ENCODE measurements around the gene FANCD2.

The FANCD2 gene

GRCh38 chr3:10019326-10019725, 6.9 kb upstream of the FANCD2 start (continued):
- TF ChIP-seq ZNF626 (tag by site-specific recombination; IDR thresholded peaks at IDR 0.05) = no peak

GRCh38 chr3:10021856-10022775, 4.1 kb upstream of the FANCD2 start:
- Histone ChIP-seq H3K4me1 (ENCODE audit: control insufficient read depth, insufficient read depth, low read length) (peaks cover 1% of the 10 kb centered on the region; the same call in 1 of the 2 replicates), H3K36me3 (ENCODE audit: control insufficient read depth in 2 of 2, insufficient read depth in 1 of 2, low read length in 2 of 2) (peaks cover 17 to 62% of the 10 kb centered on the region in 2 experiments; a peak in 2 of 3 replicates), H3K9me3 (ENCODE audit: control insufficient read depth, insufficient read depth, low read depth, low read length) (no peaks in the 10 kb centered on the region), H3K27ac (ENCODE audit: extremely low read depth, low read depth, low read length) (no peak overlapping the region), H3K4me3 (ENCODE audit: low read depth, low read length) (no peak overlapping the region)
- TF ChIP-seq ZSCAN4 (tag by site-specific recombination; IDR thresholded peaks at IDR 0.05) (peak; percentile 97), GLIS1 (tag by site-specific recombination; IDR thresholded peaks at IDR 0.05) (no peak), KLF9 (tag by site-specific recombination; IDR thresholded peaks at IDR 0.05; ENCODE audit: low read depth) (0 out of 2 replicates have a peak, but pooled peaks have one; percentile 18), ZNF626 (tag by site-specific recombination; IDR thresholded peaks at IDR 0.05) (no peak), ZNF133 (tag by site-specific recombination; IDR thresholded peaks at IDR 0.05) (no peak), ZNF433 (tag by site-specific recombination; IDR thresholded peaks at IDR 0.05; ENCODE audit: low read depth) (no peak), ZNF311 (tag by site-specific recombination; IDR thresholded peaks at IDR 0.05; ENCODE audit: borderline replicate concordance) (0 out of 2 replicates have a peak, but pooled peaks have one; percentile 50), ZNF214 (tag by site-specific recombination; IDR thresholded peaks at IDR 0.05; ENCODE audit: borderline replicate concordance) (no peak)
- ChIA-PET CTCF (interaction anchor here (0.6 kb wide), 1 partner anchor 67 kb away, joined by 3 read pairs; no protein-coding TSS in a partner anchor), POLR2A (no interaction called here)

- Histone ChIP-seq H3K4me1 (ENCODE audit: control insufficient read depth, insufficient read depth, low read length) (peaks cover 2% of the 10 kb centered on the region; the same call in 1 of the 2 replicates), H3K9me3 (ENCODE audit: control insufficient read depth, insufficient read depth, low read depth, low read length) (no peaks in the 10 kb centered on the region), H3K36me3 (ENCODE audit: control insufficient read depth in 2 of 2, insufficient read depth in 1 of 2, low read length in 2 of 2) (peaks cover 18 to 61% of the 10 kb centered on the region in 2 experiments; a peak in 2 of 3 replicates), H3K27ac (ENCODE audit: extremely low read depth, low read depth, low read length) (no peak overlapping the region), H3K4me3 (ENCODE audit: low read depth, low read length) (no peak overlapping the region)
- CTCF ChIA-PET = no interaction called here
- POLR2A ChIA-PET = no interaction called here
- TF ChIP-seq ZNF518A (tag by site-specific recombination; conservative IDR thresholded peaks at IDR 0.05; ENCODE audit: low read depth) (no peak), BCL11B (tag by site-specific recombination; IDR thresholded peaks at IDR 0.05; ENCODE audit: low read depth) (no peak), ZSCAN30 (tag by site-specific recombination; IDR thresholded peaks at IDR 0.05) (no peak), ZNF501 (tag by site-specific recombination; IDR thresholded peaks at IDR 0.05) (no peak), ZNF174 (tag by site-specific recombination; IDR thresholded peaks at IDR 0.05) (no peak), ZSCAN18 (tag by site-specific recombination; IDR thresholded peaks at IDR 0.05) (no peak), SCRT1 (tag by site-specific recombination; IDR thresholded peaks at IDR 0.05; ENCODE audit: borderline replicate concordance) (no peak), ELK4 (IDR thresholded peaks at IDR 0.05; ENCODE audit: borderline replicate concordance, low read depth, low read length) (no peak), PRDM1 (tag by site-specific recombination; IDR thresholded peaks at IDR 0.05) (no peak), ZNF843 (tag by site-specific recombination; IDR thresholded peaks at IDR 0.05) (no peak), ZNF658 (tag by site-specific recombination; IDR thresholded peaks at IDR 0.05) (no peak), KLF9 (tag by site-specific recombination; IDR thresholded peaks at IDR 0.05; ENCODE audit: low read depth) (no peak), ZNF560 (tag by site-specific recombination; IDR thresholded peaks at IDR 0.05; ENCODE audit: borderline replicate concordance) (no peak), MZF1 (tag by site-specific recombination; IDR thresholded peaks at IDR 0.05; ENCODE audit: borderline replicate concordance) (no peak), ZBTB20 (tag by site-specific recombination; IDR thresholded peaks at IDR 0.05) (no peak)
Observed at GRCh38 chr3:10023587-10024310, 2.5 kb upstream of the FANCD2 start.
